Mesenchymal stem cell (in vitro differentiated cells and primary cell): ENCODE measurements around the gene TMSB10.
"Not testable (repeated sequence)": the region's sequence is repeated elsewhere in the genome, so short reads cannot be mapped to it uniquely, and the experiment has no call there.

Experiments
- DNase-seq: peaks from one replicate; pipeline ENCODE4 v3.0.0-alpha.2; 2013
- H2AFZ ChIP-seq: one replicate; pipeline ENCODE4 v1.6.1; 2013; ENCODE audit warnings: low read depth, mild to moderate bottlenecking, control low read depth, inconsistent platforms, low read length, moderate library complexity
- H2AK5ac ChIP-seq: 2 replicates; pipeline ENCODE4 v1.6.1; 2013; ENCODE audit warnings: low read length, moderate library complexity, mild to moderate bottlenecking, inconsistent platforms; ENCODE audit not compliant: severe bottlenecking
- H2BK120ac ChIP-seq: one replicate; pipeline ENCODE4 v1.6.1; 2013; ENCODE audit warnings: low read depth, mild to moderate bottlenecking, inconsistent platforms, low read length, moderate library complexity
- H2BK12ac ChIP-seq, 2 experiments: one replicate each; pipeline ENCODE4 v1.6.1; 2013; ENCODE audit warnings: inconsistent platforms in 2 of 2, low read length in 2 of 2, mild to moderate bottlenecking in 2 of 2, moderate library complexity in 2 of 2, control low read depth in 1 of 2
- H2BK15ac ChIP-seq: one replicate; pipeline ENCODE4 v1.6.1; 2013; ENCODE audit warnings: mild to moderate bottlenecking, low read depth, inconsistent platforms; ENCODE audit not compliant: poor library complexity, severe bottlenecking
- H2BK5ac ChIP-seq: 2 replicates; pipeline ENCODE4 v1.6.1; 2013; ENCODE audit warnings: low read depth, mild to moderate bottlenecking, low read length, control low read depth, inconsistent platforms; ENCODE audit not compliant: poor library complexity, severe bottlenecking
- H3K14ac ChIP-seq, 2 experiments: one replicate each; pipeline ENCODE4 v1.6.1; 2013; ENCODE audit warnings: inconsistent platforms in 2 of 2, low read length in 2 of 2, control low read depth in 1 of 2, mild to moderate bottlenecking in 1 of 2, moderate library complexity in 1 of 2
- H3K18ac ChIP-seq, 2 experiments: one replicate each; pipeline ENCODE4 v1.6.1; 2013; ENCODE audit warnings: inconsistent platforms in 2 of 2, low read length in 2 of 2, control low read depth in 1 of 2, low read depth in 1 of 2, mild to moderate bottlenecking in 1 of 2
- H3K23ac ChIP-seq, 2 experiments: one replicate each; pipeline ENCODE4 v1.6.1; 2013; ENCODE audit warnings: inconsistent platforms in 2 of 2, low read length in 2 of 2, mild to moderate bottlenecking in 2 of 2, moderate library complexity in 2 of 2, control low read depth in 1 of 2
- H3K27ac ChIP-seq: 2 replicates; pipeline ENCODE4 v1.5.1; 2013; ENCODE audit warnings: mild to moderate bottlenecking, moderate library complexity, low read length, control low read depth, inconsistent platforms; ENCODE audit not compliant: poor library complexity, severe bottlenecking
- H3K27me3 ChIP-seq, 2 experiments: 2 replicates each; pipeline versions ENCODE4 v1.6.1 to v1.7.0; 2013; ENCODE audit warnings: low read length in 2 of 2, mild to moderate bottlenecking in 2 of 2, moderate library complexity in 2 of 2, control low read depth in 1 of 2, inconsistent platforms in 1 of 2; ENCODE audit not compliant: control insufficient read depth in 1 of 2, insufficient read depth in 1 of 2
- H3K36me3 ChIP-seq, 2 experiments: 2 replicates each; pipeline versions ENCODE4 v1.6.1 to v1.7.0; 2013; ENCODE audit warnings: low read length in 2 of 2, control low read depth in 1 of 2, inconsistent platforms in 1 of 2, low read depth in 1 of 2, mild to moderate bottlenecking in 1 of 2; ENCODE audit not compliant: insufficient read depth in 2 of 2, control insufficient read depth in 1 of 2
- H3K4ac ChIP-seq, 2 experiments: one replicate each; pipeline ENCODE4 v1.6.1; 2013; ENCODE audit warnings: inconsistent platforms in 2 of 2, low read length in 2 of 2, mild to moderate bottlenecking in 2 of 2, moderate library complexity in 2 of 2, control low read depth in 1 of 2, low read depth in 1 of 2
- H3K4me1 ChIP-seq: 2 replicates; pipeline ENCODE4 v1.6.1; 2013; ENCODE audit warnings: low read depth, low read length, control low read depth; ENCODE audit not compliant: control insufficient read depth, insufficient read depth
- H3K4me2 ChIP-seq: 2 replicates; pipeline ENCODE4 v1.6.1; 2013; ENCODE audit warnings: low read length, mild to moderate bottlenecking, inconsistent platforms; ENCODE audit not compliant: poor library complexity, severe bottlenecking
- H3K4me3 ChIP-seq, 2 experiments: 2 replicates each; pipeline versions ENCODE4 v1.5.1 to v1.7.0; 2013; ENCODE audit warnings: low read length in 2 of 2, mild to moderate bottlenecking in 2 of 2, control low read depth in 1 of 2, low read depth in 1 of 2; ENCODE audit not compliant: insufficient read depth in 1 of 2
- H3K79me1 ChIP-seq: replicated peaks from 2 replicates; pipeline ENCODE4 v1.6.1; 2013; ENCODE audit warnings: mild to moderate bottlenecking, control low read depth, low read length, inconsistent platforms; ENCODE audit not compliant: poor library complexity, severe bottlenecking
- H3K9ac ChIP-seq: 2 replicates; pipeline ENCODE4 v1.7.0; 2013; ENCODE audit warnings: mild to moderate bottlenecking, low read length, moderate library complexity
- H3K9me3 ChIP-seq: 2 replicates; pipeline ENCODE4 v1.7.0; 2013; ENCODE audit warnings: mild to moderate bottlenecking, low read length; ENCODE audit not compliant: control insufficient read depth
- H4K8ac ChIP-seq: one replicate; pipeline ENCODE4 v1.6.1; 2013; ENCODE audit warnings: inconsistent platforms, mild to moderate bottlenecking, low read length, moderate library complexity
- H4K91ac ChIP-seq: one replicate; pipeline ENCODE4 v1.6.1; 2013; ENCODE audit warnings: mild to moderate bottlenecking, low read length, inconsistent platforms
- WGBS: methylation state at CpG from one replicate; pipeline ENCODE4 v1.1.7; 2013; ENCODE audit warnings: mixed read lengths; 5-methylcytosine and 5-hydroxymethylcytosine counted together

The TMSB10 gene

DNA sequence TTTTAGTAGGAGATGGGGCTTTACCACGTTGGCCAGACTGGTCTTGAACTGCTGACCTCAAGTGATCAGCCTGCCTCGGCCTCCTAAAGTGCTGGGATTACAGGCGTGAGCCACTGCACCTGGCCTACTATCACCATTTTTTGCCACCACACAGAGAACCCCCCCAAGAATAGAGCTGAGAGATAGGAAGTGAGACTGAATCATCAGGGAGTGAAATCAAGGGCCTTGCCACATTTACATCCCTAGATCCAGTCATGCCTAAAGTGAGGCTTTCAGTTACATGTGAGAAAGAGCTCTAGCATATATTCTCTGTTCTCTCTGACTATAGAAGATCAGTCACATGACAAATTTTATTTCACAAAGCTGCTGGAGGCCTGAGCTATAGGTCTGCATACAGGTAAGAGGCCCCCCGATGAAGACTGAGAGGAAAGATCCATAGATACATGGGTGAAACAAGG, 37.5 kb downstream of the TMSB10 start:
- Histone ChIP-seq H3K14ac (no peak overlapping the region), H3K27ac (no peak overlapping the region), H4K8ac (no peak overlapping the region), H3K4me3 (no peak overlapping the region), H2AFZ (no peak overlapping the region), H2BK120ac (no peak overlapping the region), H2AK5ac (no peak overlapping the region), H2BK5ac (no peak overlapping the region), H3K9me3 (no peaks in the 10 kb centered on the region), H3K79me1 (no peaks in the 10 kb centered on the region), H2BK12ac (no peak overlapping the region), H3K4ac (no peak overlapping the region), H2BK15ac (no peak overlapping the region), H3K4me2 (no peak overlapping the region), H3K9ac (no peak overlapping the region), H3K23ac (no peak overlapping the region), H3K27me3 (no peaks in the 10 kb centered on the region), H4K91ac (no peak overlapping the region), H3K18ac (no peak overlapping the region), H3K36me3 (no peaks in the 10 kb centered on the region), H3K4me1 (peaks cover 8% of the 10 kb centered on the region)
- no peak for DNase-seq
- WGBS: 100% methylated on average over 2 of the region's 4 CpGs

DNA sequence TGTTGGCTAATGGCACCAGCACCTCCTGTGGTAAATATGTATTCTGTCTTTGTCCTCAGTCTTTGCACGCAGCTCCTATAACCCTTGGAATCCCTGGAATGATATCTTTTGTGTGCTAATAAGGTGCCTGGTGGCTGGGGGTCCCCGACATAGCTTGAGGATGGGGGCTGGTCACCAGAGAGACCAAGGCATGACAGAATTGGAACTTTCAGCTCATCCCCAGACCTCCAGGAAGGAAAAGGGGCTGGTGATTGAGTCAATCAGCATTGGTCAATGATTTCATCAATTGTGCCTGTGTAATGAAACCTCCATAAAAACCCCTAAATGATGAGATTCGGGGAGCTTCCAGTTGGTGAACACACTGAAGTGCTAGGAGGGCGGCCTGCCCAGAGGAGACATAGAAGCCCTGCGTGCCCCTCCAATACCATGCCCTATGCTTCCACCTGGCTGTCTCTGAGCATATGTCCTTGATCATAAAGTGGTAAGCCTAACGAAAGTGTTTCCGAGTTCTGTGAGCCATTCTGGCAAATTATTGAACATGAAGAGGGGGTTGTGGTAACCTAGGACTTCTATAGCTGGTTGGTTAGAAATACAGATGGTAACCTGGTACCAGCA, 38.9 kb downstream of the TMSB10 start:
- 98% methylated on average over 7 of the region's 7 CpGs for WGBS
- Histone ChIP-seq H3K4me2 (no peak overlapping the region), H2BK5ac (no peak overlapping the region), H4K8ac (no peak overlapping the region), H3K14ac (no peak overlapping the region), H3K4me1 (peaks cover 8% of the 10 kb centered on the region), H3K27me3 (no peaks in the 10 kb centered on the region), H3K36me3 (no peaks in the 10 kb centered on the region), H3K23ac (no peak overlapping the region), H3K9ac (no peak overlapping the region), H4K91ac (no peak overlapping the region), H3K27ac (no peak overlapping the region), H3K4me3 (no peak overlapping the region), H3K18ac (no peak overlapping the region), H3K9me3 (no peaks in the 10 kb centered on the region), H3K4ac (no peak overlapping the region), H2BK120ac (no peak overlapping the region), H2AFZ (no peak overlapping the region), H3K79me1 (no peaks in the 10 kb centered on the region), H2BK15ac (no peak overlapping the region), H2BK12ac (no peak overlapping the region), H2AK5ac (peak overlapping the region; percentile 31)
- DNase-seq: no peak

DNA sequence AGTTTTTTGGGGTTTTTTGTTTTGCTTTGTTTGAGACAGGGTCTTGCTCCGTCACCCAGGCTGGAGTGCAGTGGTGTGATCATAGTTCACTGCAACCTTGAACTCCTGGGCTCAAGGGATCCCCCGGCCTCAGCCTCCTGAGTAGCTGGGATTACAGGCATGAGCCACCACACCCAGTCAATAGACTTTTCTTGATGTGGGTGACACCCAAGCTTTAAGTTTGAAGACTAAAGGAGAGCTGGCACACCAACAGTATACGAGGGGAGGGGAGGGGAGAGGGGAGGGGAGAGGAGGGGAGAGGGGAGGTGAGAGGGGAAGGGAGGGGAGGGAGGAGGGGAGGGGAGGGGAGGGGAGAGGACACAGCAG, 40.4 kb downstream of the TMSB10 start:
- H2AFZ ChIP-seq, H4K91ac ChIP-seq, H2BK5ac ChIP-seq, H3K4me3 ChIP-seq, H2AK5ac ChIP-seq, DNase-seq, H4K8ac ChIP-seq, H2BK15ac ChIP-seq, H3K79me1 ChIP-seq, H3K23ac ChIP-seq, H3K14ac ChIP-seq, H2BK12ac ChIP-seq, H3K27me3 ChIP-seq, H3K9ac ChIP-seq, H3K4ac ChIP-seq, H3K4me1 ChIP-seq, H3K9me3 ChIP-seq, H3K36me3 ChIP-seq, H2BK120ac ChIP-seq, H3K4me2 ChIP-seq: not testable (repeated sequence)
- WGBS: 91% methylated on average over 2 of the region's 3 CpGs
- peak overlapping the region in 1 of 2 experiments; percentile 78 for H3K18ac ChIP-seq
- peak overlapping the region; percentile 80 for H3K27ac ChIP-seq

DNA sequence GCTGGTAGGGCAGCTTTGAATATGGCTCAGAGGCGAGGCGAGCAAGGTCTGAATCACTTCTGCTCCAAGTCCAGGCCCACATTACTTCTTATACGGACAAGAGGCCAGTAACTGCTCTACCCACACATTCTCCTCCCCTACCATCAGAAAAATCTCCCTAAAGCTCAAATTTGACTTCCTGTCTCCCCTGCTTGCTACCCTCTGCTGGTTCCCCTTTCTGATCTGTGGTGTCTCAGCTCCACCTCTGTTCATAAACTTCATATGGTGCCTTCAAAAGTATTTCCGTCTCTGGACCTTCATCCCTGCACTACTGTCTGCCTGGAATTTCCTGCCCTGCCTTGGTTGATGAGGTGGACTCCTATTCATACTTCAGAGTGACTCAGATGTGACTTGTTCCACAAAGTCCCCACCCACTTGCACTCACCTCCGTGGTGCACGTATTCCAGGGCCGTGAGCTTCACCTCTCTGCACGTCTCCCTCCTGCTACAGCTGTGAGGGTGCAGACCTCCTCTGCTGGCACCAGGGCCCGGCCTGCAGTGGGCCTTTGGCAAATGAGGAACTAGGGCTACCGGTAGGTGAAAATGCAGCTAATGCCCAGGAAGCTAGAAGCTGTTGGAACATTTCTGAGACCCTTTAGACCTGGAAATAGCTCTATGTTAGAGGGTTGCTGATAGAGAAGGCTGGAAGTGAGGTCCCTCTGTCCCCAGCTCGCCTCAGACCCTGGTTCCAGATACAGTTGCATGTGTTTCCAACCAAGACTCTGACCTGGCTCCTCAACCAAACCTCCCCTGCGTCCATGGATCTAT, 41.0 kb downstream of the TMSB10 start:
- peak overlapping the region; percentile 47 for H3K9ac ChIP-seq
- H4K8ac ChIP-seq: peak overlapping the region; percentile 59
- DNase-seq: peak; percentile 74
- H3K14ac ChIP-seq: no peak overlapping the region
- H3K4me2 ChIP-seq: no peak overlapping the region
- peak overlapping the region; percentile 80 for H3K27ac ChIP-seq
- peak overlapping the region; percentile 29 to 78 for H3K18ac ChIP-seq
- no peak overlapping the region for H2BK15ac ChIP-seq
- no peak overlapping the region for H2AK5ac ChIP-seq
- no peak overlapping the region for H2BK5ac ChIP-seq
- peak overlapping the region; percentile 96 for H2AFZ ChIP-seq
- peaks cover 8% of the 10 kb centered on the region for H3K4me1 ChIP-seq
- no peaks in the 10 kb centered on the region for H3K79me1 ChIP-seq
- no peak overlapping the region for H2BK120ac ChIP-seq
- no peaks in the 10 kb centered on the region for H3K36me3 ChIP-seq
- no peaks in the 10 kb centered on the region for H3K27me3 ChIP-seq
- H3K23ac ChIP-seq: no peak overlapping the region
- 32% methylated on average over 10 of the region's 12 CpGs for WGBS
- peak overlapping the region in 1 of 2 experiments; percentile 90 for H2BK12ac ChIP-seq
- H3K4ac ChIP-seq: no peak overlapping the region
- no peaks in the 10 kb centered on the region for H3K9me3 ChIP-seq
- no peak overlapping the region for H3K4me3 ChIP-seq
- peak overlapping the region; percentile 21 for H4K91ac ChIP-seq
